SK-N-SH treated with all-trans-retinoic acid at 6 μM for 48 hours (cell line): ENCODE results near the gene YIF1A.
"Not testable (repeated sequence)": the region's sequence is repeated elsewhere in the genome, so short reads cannot be mapped to it uniquely, and the experiment has no call there.

Experiments used
- ATAC-seq: fragments of 200-7000 bp; cut with Tn5 transposase; 3 replicates; pipeline ENCODE4 v1.9.1; 2020; ENCODE audit warnings: mild to moderate bottlenecking, moderate library complexity
- ARNTL ChIP-seq: fragments of 450-650 bp; formaldehyde crosslinking; IDR thresholded peaks from 2 replicates; pipeline ENCODE4 v1.5.0; 2020; ENCODE audit warnings: low read depth, mild to moderate bottlenecking, moderate library complexity, borderline replicate concordance
- CREB5 ChIP-seq: fragments of 250-450 bp; sonication (Bioruptor Pico); IDR thresholded peaks from 2 replicates; pipeline ENCODE4 v1.5.1; 2020; ENCODE audit warnings: low read depth, mild to moderate bottlenecking, moderate library complexity
- CSDC2 ChIP-seq: fragments of 250-450 bp; sonication (Bioruptor Pico); IDR thresholded peaks from 2 replicates; pipeline ENCODE4 v1.5.0; 2020; ENCODE audit warnings: mild to moderate bottlenecking, moderate library complexity
- CSRNP3 ChIP-seq: fragments of 250-450 bp; sonication (Bioruptor Pico); IDR thresholded peaks from 2 replicates; pipeline ENCODE4 v1.5.1; 2021; ENCODE audit warnings: mild to moderate bottlenecking, moderate library complexity
- GLIS3 ChIP-seq: fragments of 250-450 bp; sonication (Bioruptor Pico); IDR thresholded peaks from 2 replicates; pipeline ENCODE4 v1.5.0; 2020; ENCODE audit warnings: mild to moderate bottlenecking, moderate library complexity
- ISL1 ChIP-seq: fragments of 250-450 bp; sonication (Bioruptor Pico); IDR thresholded peaks from 2 replicates; pipeline ENCODE4 v2.1.2; 2022; ENCODE audit warnings: mild to moderate bottlenecking, moderate library complexity
- OSR1 ChIP-seq: fragments of 250-450 bp; sonication (Bioruptor Pico); IDR thresholded peaks from 2 replicates; pipeline ENCODE4 v1.8.0; 2022; ENCODE audit warnings: moderate library complexity, mild to moderate bottlenecking, inconsistent platforms
- PPARA ChIP-seq: fragments of 250-450 bp; sonication (Bioruptor Pico); IDR thresholded peaks from 2 replicates; pipeline ENCODE4 v1.5.0; 2020; ENCODE audit warnings: mild to moderate bottlenecking, borderline replicate concordance
- RARB ChIP-seq: fragments of 250-450 bp; sonication (Bioruptor Pico); IDR thresholded peaks from 2 replicates; pipeline ENCODE4 v1.8.0; 2021; ENCODE audit warnings: mild to moderate bottlenecking, moderate library complexity
- SNAI2 ChIP-seq: fragments of 250-450 bp; sonication (Bioruptor Pico); IDR thresholded peaks from 2 replicates; pipeline ENCODE4 v1.5.0; 2020; ENCODE audit warnings: mild to moderate bottlenecking, moderate library complexity
- TCF4 ChIP-seq: fragments of 250-450 bp; sonication (Bioruptor Pico); IDR thresholded peaks from 2 replicates; pipeline ENCODE4 v1.8.0; 2021; ENCODE audit warnings: mild to moderate bottlenecking, moderate library complexity, borderline replicate concordance
- TOX ChIP-seq: fragments of 250-450 bp; sonication (Bioruptor Pico); IDR thresholded peaks from 2 replicates; pipeline ENCODE4 v1.8.0; 2021; ENCODE audit warnings: mild to moderate bottlenecking, moderate library complexity, borderline replicate concordance
- ZC3H10 ChIP-seq: fragments of 250-450 bp; sonication (Bioruptor Pico); IDR thresholded peaks from 2 replicates; pipeline ENCODE4 v1.5.1; 2021; ENCODE audit warnings: mild to moderate bottlenecking, moderate library complexity
- ZFP3 ChIP-seq: fragments of 250-450 bp; sonication (Bioruptor Pico); IDR thresholded peaks from 2 replicates; pipeline ENCODE4 v1.5.0; 2020; ENCODE audit warnings: mild to moderate bottlenecking, moderate library complexity
- ZFP30 ChIP-seq: fragments of 450-650 bp; formaldehyde crosslinking; IDR thresholded peaks from 2 replicates; pipeline ENCODE4 v1.5.0; 2022; ENCODE audit warnings: mild to moderate bottlenecking, moderate library complexity
- ZNF70 ChIP-seq: fragments of 450-650 bp; formaldehyde crosslinking; IDR thresholded peaks from 2 replicates; pipeline ENCODE4 v1.5.0; 2020; ENCODE audit warnings: mild to moderate bottlenecking, moderate library complexity
- ZNF8 ChIP-seq: fragments of 450-650 bp; formaldehyde crosslinking; IDR thresholded peaks from 2 replicates; pipeline ENCODE4 v1.5.0; 2020; ENCODE audit warnings: mild to moderate bottlenecking, moderate library complexity
- TF ChIP-seq, protein P1 (sequence below): fragments of 250-450 bp; sonication (Bioruptor Pico); IDR thresholded peaks from 2 replicates; pipeline ENCODE4 v1.5.0; 2020; ENCODE audit warnings: mild to moderate bottlenecking, moderate library complexity
- TF ChIP-seq, protein P2 (sequence below): fragments of 250-450 bp; sonication (Bioruptor Pico); IDR thresholded peaks from 2 replicates; pipeline ENCODE4 v1.8.0; 2020; ENCODE audit warnings: mild to moderate bottlenecking, moderate library complexity, borderline replicate concordance

The YIF1A gene

DNA sequence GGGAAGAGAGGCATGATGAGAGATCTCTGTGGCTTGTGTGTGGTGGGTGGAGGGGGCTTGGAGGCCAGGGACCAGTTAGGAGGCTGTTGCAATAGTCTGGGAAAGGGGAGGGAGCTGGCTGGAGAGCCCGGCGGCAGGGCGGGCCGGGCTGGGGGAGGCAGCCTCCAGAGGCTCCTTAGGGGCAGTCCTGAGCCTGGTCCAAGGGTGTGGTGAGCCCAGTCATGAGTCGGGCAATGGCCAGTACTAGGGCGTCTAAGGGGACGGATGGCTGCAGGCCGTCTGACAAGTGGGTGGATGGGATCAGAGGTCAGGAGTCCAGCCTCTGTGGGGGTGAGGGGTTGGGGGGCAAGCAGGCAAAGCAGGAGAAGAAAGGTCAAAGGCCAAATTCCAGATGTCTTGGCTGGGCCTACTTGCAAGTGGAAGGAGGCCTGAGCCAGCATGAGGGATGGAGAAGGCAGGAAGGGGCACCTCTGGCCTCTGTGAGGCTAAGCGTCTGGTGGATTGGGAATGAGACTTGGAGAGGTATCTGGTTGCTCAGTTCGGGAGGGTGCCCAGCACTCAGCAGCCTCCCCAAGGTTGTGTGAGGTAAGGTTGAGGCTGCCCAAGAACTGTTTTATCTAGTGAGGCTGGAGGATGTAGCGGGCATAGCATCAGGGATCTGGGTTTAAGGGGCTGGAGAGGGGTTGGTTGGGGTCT lies 33.9 kb upstream of the YIF1A start:
- TF ChIP-seq CSRNP3 (no peak), SNAI2 (CRISPR knock-in tag) (no peak), RARB (no peak), ZFP30 (CRISPR knock-in tag) (no peak), ZC3H10 (CRISPR knock-in tag) (no peak), ARNTL (CRISPR knock-in tag) (no peak), PPARA (CRISPR knock-in tag) (no peak)
- TF ChIP-seq, protein P1, sequence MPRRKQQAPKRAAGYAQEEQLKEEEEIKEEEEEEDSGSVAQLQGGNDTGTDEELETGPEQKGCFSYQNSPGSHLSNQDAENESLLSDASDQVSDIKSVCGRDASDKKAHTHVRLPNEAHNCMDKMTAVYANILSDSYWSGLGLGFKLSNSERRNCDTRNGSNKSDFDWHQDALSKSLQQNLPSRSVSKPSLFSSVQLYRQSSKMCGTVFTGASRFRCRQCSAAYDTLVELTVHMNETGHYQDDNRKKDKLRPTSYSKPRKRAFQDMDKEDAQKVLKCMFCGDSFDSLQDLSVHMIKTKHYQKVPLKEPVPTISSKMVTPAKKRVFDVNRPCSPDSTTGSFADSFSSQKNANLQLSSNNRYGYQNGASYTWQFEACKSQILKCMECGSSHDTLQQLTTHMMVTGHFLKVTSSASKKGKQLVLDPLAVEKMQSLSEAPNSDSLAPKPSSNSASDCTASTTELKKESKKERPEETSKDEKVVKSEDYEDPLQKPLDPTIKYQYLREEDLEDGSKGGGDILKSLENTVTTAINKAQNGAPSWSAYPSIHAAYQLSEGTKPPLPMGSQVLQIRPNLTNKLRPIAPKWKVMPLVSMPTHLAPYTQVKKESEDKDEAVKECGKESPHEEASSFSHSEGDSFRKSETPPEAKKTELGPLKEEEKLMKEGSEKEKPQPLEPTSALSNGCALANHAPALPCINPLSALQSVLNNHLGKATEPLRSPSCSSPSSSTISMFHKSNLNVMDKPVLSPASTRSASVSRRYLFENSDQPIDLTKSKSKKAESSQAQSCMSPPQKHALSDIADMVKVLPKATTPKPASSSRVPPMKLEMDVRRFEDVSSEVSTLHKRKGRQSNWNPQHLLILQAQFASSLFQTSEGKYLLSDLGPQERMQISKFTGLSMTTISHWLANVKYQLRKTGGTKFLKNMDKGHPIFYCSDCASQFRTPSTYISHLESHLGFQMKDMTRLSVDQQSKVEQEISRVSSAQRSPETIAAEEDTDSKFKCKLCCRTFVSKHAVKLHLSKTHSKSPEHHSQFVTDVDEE (CRISPR knock-in tag), result no peak

GRCh38 chr11:66321606-66322005 lies 32.7 kb upstream of the YIF1A start:
- TF ChIP-seq TCF4 (CRISPR knock-in tag), result no peak
- no peak for TF ChIP-seq ZNF8 (CRISPR knock-in tag)
- TF ChIP-seq TOX, result no peak
- TF ChIP-seq GLIS3 (CRISPR knock-in tag), result no peak
- no peak for TF ChIP-seq ZNF70 (CRISPR knock-in tag)
- no peak for TF ChIP-seq ARNTL (CRISPR knock-in tag)
- no peak for TF ChIP-seq SNAI2 (CRISPR knock-in tag)
- TF ChIP-seq ISL1 (CRISPR knock-in tag), result no peak
- TF ChIP-seq CSDC2 (CRISPR knock-in tag), result no peak
- TF ChIP-seq PPARA (CRISPR knock-in tag), result no peak
- TF ChIP-seq, protein P2, sequence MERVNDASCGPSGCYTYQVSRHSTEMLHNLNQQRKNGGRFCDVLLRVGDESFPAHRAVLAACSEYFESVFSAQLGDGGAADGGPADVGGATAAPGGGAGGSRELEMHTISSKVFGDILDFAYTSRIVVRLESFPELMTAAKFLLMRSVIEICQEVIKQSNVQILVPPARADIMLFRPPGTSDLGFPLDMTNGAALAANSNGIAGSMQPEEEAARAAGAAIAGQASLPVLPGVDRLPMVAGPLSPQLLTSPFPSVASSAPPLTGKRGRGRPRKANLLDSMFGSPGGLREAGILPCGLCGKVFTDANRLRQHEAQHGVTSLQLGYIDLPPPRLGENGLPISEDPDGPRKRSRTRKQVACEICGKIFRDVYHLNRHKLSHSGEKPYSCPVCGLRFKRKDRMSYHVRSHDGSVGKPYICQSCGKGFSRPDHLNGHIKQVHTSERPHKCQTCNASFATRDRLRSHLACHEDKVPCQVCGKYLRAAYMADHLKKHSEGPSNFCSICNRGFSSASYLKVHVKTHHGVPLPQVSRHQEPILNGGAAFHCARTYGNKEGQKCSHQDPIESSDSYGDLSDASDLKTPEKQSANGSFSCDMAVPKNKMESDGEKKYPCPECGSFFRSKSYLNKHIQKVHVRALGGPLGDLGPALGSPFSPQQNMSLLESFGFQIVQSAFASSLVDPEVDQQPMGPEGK, result no peak
- TF ChIP-seq CREB5 (CRISPR knock-in tag), result no peak
- no peak for TF ChIP-seq OSR1 (CRISPR knock-in tag)
- TF ChIP-seq CSRNP3, result no peak
- TF ChIP-seq ZFP3, result no peak
- TF ChIP-seq, protein P1 (CRISPR knock-in tag), result no peak
- no peak for ATAC-seq

More for the DNA sequence above, 33.9 kb upstream of the YIF1A start:
- ATAC-seq, result no peak

DNA sequence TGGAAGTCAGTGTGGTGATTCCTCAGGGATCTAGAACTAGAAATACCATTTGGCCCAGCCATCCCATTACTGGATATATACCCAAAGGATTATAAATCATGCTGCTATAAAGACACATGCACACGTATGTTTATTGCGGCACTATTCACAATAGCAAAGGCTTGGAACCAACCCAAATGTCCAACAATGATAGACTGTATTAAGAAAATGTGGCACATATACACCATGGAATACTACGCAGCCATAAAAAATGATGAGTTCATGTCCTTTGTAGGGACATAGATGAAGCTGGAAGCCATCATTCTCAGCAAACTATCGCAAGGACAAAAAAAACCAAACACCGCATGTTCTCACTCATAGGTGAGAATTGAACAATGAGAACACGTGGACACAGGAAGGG lies 31.8 kb upstream of the YIF1A start:
- ATAC-seq, result not testable (repeated sequence)

DNA sequence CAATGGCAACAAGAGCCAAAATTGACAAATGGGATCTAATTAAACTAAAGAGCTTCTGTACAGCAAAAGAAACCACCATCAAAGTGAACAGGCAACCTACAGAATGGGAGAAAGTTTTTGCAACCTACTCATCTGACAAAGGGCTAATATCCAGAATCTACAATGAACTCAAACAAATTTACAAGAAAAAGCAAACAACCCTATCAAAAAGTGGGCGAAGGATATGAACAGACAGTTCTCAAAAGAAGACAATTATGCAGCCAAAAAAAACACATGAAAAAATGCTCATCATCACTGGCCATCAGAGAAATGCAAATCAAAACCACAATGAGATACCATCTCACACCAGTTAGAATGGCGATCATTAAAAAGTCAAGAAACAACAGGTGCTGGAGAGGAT lies 31.3 kb upstream of the YIF1A start:
- not testable (repeated sequence) for ATAC-seq
